GM19351 (cell line): Measurements from ENCODE around the gene PROKR1.
"Not testable (repeated sequence)": the region's sequence is repeated elsewhere in the genome, so short reads cannot be mapped to it uniquely, and the experiment has no call there.

ENCODE experiments used
- ATAC-seq: cut with Tn5 transposase; IDR thresholded peaks from one replicate; pipeline ENCODE4 v1.9.1; 2021; ENCODE audit warnings: mild to moderate bottlenecking, moderate library complexity; ENCODE audit not compliant: unreplicated experiment

PROKR1 gene

DNA sequence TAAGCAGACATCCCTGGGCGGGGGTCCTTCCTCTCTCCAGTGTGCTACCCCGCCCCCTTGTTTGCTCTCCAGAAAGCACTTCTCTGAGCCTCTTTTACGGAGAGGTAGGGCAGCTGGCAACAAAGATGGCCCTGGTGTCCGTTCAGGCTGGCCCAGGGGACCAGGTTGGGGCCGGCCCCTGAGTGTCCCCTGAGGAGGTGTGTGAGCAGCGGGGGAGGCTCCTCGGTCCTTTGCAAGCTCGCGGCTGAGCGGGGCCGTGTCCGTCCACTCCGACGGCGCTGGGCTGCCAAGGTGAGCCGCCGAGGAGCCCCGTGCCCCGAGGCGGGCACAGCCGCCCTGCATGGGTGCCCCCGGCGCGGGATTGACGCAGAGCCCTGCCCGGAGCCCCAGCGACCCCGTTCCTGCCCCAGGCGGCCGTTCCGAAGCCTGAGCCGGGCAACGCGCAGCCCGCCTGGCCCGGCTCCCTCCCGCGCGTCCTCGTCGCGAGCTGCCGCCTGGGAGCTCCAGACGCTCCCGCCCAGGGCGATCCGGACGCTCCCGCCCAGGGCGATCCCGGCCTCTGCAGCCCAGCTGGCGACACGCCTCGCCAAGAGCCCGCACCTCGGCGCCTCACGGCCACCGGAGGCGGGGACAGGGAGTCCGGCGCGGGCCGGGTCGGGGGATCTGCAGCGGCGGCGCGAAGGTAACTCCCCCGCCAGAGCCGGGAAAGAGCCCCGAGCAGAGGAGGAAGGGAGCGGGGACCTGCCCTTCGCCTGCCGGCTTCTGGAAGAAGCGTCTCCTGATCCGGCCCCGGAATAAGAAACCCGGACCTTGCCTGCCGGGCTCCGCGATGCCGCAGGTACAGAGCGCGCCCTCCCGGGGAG lies at the start of gene PROKR1:
TSS of gene PROKR1 (plus strand) at position 569 of the 863 bp plus-strand sequence. CDS start 2,243 bp downstream, outside the sequence.
- peak; percentile 39 for ATAC-seq

DNA sequence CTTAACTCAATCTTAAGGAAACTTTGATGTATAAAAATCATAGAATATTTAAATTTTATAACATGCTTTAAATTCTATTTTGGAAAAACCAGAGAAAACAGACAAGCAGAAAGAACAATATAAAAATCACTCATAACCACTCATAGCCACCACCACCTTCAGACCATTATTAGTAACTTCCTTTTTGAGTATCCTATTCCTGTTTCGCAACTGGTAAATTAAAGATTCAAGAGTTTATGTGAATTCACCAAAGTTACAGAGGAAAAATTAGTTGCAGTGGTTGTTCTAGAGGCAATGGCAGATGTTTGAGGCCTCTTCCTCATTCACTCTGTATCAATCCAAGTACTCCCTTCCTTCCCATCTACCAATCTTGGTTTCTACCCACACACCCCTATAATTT lies 49.3 kb upstream of the PROKR1 start:
- ATAC-seq: no peak

- ATAC-seq: peak; percentile 75
Measured at GRCh38 chr2:68594674-68595492, 48.5 kb upstream of the PROKR1 start.

DNA sequence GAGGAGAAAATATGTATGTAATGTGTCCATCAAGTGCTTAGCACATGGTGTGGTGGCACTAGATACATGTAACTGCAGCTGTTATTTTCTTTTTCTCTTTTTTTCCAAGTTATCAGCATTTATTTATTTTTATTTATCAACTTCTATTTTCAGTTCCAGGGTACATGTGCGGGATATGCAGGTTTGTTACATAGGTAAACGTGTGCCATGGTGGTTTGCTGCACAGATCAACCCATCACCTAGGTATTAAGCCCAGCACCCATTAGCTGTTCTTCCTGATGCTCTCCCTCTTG lies 47.9 kb upstream of the PROKR1 start:
- ATAC-seq: not testable (repeated sequence)

DNA sequence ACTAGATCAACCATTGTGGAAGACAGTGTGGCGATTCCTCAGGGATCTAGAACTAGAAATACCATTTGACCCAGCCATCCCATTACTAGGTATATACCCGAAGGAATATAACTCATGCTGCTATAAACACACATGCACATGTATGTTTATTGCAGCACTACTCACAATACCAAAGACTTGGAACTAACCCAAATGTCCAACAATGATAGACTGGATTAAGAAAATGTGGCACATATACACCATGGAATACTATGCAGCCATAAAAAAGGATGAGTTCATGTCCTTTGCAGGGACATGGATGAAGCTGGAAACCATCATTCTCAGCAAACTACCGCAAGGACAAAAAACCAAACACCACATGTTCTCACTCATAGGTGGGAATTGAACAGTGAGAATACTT lies 42.9 kb upstream of the PROKR1 start:
- ATAC-seq: not testable (repeated sequence)

DNA sequence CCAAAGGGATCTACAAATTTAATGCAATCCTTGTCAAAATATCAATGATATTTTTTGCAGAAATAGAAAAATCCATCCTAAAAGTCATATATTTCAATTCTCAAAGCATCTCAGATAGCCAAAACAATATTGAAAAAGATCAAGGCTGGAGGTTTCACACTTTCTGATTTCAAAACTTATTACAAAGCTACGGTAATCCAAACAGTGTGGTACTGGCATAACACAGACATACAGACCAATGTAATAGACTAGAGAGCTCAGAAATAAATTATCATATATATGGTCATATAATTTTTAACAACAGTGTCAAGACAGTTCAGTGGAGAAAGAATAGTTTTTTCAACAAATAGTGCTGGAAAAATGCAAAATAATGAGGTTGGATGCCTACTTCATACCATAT lies 40.3 kb upstream of the PROKR1 start:
- no peak for ATAC-seq

DNA sequence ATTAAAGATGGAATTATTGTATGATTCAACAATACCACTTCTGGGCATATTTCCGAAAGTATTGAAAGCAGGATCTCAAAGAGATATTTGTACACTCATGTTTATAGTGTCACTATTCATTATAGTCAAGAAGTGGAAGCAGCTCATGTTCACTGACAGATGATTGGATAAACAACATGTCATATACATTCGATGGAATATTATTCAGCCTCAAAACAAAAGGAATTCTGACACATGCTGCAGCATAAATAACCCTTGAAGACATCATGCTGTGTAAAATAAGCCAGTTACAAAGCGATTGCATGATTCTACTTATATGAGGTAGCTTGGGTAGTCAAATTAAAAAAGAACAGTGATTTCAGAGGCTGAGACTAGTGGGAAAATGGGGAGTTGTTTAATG lies 39.3 kb upstream of the PROKR1 start:
- ATAC-seq: no peak

- no peak for ATAC-seq
Measured at GRCh38 chr2:68605939-68606338, 37.4 kb upstream of the PROKR1 start.

GRCh38 chr2:68606759-68607158 lies 36.6 kb upstream of the PROKR1 start:
- no peak for ATAC-seq

GRCh38 chr2:68607837-68608236 lies 35.5 kb upstream of the PROKR1 start:
- ATAC-seq: no peak

- ATAC-seq: no peak
Measured at GRCh38 chr2:68612765-68613519, 30.4 kb upstream of the PROKR1 start.

DNA sequence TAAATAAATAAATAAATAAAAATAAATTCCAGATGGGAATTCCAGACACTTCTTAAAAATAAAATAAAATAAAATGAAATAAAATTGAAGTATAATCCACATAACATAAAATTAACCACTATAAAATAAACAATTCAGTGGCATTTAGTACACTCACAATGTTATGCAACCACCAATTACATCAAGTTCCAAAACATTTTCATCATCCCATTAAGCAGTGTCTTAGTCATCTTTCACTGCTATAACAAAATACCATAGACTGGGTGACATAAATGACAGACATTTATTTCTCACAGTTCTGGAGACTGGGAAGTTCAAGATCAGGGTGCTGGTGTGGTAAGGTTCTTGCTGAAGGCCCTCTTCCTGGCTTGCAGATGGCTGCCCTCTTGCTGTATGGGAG lies 22.6 kb upstream of the PROKR1 start:
- ATAC-seq: no peak

- no peak for ATAC-seq
Measured at GRCh38 chr2:68623820-68624219, 19.6 kb upstream of the PROKR1 start.

- no peak for ATAC-seq
Measured at GRCh38 chr2:68627615-68628014, 15.8 kb upstream of the PROKR1 start.

GRCh38 chr2:68632021-68632420 lies 11.4 kb upstream of the PROKR1 start:
- no peak for ATAC-seq

DNA sequence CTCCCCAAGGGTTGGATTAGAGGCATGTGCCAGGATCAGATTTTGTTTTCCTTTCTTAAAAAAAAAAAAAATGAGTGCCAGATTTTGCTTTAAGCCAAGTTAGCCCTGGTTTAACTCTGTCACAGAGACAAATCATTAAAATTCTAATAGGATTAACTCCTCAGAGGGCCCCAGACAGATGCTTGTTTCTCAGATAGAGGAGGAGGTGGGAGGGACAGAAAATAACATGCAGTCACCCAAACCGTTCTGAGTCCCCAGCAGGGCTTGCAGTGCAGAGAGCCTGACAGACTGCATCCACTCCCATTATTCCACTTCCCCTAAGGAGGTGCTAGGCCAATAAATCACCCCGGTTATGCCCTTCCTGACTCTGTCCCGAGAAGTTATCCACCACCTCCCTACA lies 6.3 kb upstream of the PROKR1 start:
- no peak for ATAC-seq

- no peak for ATAC-seq
Measured at GRCh38 chr2:68643874-68644485, 601 bp downstream of the PROKR1 start.

DNA sequence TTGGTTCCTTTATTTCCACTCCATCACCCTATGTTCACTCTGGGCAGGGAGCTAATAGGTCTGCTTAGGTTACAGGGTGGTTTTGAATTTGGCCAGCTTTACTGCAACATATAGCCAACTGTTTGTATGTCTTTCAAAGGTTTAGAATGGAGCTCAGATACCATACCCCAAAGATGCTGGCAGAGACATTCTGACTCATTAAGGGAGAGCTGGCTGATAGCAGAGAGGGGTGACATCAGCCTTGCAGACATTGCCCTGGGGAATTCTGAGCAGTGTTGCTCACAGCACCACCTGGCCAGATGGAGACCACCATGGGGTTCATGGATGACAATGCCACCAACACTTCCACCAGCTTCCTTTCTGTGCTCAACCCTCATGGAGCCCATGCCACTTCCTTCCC lies 2.1 kb downstream of the PROKR1 start:
- ATAC-seq: no peak

GRCh38 chr2:68646303-68646702 lies 2.9 kb downstream of the PROKR1 start:
- no peak for ATAC-seq

- no peak for ATAC-seq
Measured at GRCh38 chr2:68650645-68651044, 7.3 kb downstream of the PROKR1 start.

- no peak for ATAC-seq
Measured at GRCh38 chr2:68653034-68653433, 9.7 kb downstream of the PROKR1 start.
